DMS53 treated with DMSO at 0.1 percent for 48 hours (cell line): ENCODE data around the gene ZNF511.

Experiments
- DNase-seq: peaks from one replicate; lab custom pipeline; 2025; ENCODE audit not compliant: unreplicated experiment; lab: John Stamatoyannopoulos, UW

The ZNF511 gene

DNA sequence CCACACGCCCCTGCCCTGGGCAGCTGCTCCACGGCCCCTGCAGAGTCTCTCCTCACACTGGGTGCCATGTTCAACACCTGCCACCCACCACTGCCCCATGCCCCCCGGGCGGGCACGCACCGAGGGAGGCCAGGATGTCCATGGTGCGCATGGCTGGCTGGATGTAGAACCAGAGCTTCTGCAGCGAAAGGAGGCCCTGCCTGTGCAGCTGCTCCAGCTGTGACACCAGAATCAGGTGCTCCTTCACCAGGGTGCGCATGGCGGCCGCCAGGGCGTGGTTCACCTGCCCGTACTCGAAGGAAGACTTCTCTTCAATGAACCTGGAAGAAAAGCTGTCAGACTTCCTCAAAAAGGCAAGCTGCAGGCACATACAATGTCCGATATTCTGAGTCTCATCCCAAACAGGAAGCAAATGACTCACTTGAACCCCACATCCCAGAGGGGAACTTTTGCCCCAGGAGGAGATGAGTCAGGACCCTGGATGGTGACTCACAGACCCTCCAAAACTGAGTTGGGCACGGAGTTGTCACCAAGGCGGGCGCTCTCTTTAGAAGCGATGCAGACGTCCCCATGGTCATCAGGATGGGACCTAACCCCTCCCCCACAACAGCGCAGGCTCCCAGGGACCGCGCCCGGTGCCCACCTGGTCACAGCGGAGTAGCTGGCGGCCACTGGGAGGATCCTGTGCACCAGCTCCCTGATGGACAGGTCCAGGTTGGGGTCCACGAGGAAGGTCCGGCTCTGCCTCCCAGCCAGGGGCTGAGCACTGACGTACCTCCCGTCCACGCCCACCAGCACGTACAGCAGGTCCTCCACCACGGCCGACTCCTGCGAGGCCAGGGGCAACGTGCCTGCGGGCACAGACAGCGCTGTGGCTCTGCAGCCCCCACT is 15.6 kb upstream of the ZNF511 start:
- DNase-seq: no peak

DNA sequence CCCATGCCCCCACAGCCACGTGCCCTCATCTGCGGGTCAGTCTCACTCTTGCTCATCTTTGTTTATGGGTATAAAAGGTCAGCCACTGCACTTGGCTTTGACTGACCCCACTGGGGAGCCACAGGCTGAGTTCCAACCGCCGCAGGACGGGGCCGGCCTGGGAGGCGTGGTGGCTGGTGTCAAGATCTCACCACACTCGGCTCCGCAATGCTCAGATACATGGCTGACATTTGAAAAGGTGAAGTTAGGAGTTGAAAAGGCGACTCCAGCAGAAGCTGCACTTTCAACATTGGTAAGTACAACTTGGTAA is 14.9 kb upstream of the ZNF511 start:
- no peak for DNase-seq

DNA sequence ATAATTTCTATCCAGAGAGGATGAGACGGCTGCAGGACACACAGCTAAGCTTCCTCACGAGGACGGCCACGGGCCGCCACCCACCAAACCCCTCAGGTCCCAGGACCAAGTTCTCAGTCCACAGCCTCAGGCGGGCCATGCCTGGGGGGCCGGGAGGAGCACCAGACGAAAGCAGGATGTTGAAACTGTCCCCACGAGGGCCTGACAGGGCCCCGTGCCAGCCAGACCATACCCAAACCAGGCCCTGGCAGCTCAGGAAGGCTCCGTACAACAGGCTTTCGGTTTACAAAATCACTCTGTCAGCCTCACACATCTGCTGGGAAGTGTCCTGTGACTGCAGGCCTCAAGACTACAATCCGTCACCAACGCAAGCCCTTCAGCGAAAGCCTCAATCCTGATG is 14.5 kb upstream of the ZNF511 start:
- no peak for DNase-seq

DNA sequence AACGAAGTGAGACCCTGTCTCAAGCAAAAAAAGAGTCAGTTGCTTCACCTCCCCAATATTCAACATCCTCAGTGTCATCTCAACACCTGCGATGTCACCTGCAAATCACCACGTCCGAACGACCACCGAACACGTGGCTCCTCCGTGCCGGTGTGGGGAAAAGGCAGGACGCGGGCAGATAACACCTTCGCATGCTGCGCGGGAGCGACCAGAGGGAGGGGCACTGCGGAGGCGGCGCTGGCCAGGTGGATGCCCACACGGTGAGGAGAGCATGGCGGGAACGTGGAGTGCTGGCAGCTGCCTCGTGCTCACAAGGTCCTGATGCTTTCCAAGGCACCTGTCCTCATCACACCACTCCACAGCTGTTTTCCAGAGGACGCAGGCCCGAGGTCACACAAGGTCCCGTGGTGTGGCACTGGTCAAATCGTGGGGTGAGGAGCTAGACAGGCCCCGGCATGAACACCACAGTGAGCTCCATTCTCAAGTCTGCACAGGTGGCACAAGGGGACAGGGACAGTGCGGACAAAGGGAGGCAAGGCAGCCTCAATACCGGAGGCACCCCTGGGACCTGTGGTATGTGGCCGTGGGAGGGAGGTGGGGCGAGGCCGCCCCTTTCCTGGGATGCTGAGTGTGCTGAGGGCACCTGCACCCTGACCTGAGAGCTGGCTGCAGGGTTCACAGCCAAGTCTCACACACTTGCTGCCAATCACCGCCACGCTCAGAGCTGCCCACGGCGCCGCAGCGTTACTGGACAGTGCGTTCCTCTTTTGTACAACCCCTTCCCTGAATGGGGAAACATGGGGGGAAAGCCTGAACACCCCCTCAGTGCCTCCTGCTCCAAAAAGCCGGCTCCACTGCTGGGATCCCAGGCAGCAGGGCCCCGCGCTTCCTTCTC is 13.0 kb upstream of the ZNF511 start:
- no peak for DNase-seq

DNA sequence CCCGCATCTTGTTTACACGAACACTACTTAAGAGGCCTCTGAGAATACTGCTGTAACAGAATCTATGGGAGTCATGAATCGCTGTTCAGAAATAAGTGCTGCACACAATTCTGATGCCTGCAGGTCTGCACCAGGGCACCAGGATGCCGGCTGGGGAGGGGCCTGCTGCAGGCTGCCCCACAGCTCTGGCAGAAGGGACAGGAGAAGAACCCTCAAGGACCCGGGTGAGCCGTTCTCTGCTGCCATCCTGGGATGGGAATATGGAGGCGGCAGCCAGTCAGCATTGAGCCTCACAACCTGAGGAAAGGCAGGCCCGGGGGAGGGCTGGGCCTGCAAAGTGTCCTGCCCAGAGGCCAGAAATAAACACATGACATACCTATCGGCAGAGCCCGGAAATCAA is 11.2 kb upstream of the ZNF511 start:
- no peak for DNase-seq

DNA sequence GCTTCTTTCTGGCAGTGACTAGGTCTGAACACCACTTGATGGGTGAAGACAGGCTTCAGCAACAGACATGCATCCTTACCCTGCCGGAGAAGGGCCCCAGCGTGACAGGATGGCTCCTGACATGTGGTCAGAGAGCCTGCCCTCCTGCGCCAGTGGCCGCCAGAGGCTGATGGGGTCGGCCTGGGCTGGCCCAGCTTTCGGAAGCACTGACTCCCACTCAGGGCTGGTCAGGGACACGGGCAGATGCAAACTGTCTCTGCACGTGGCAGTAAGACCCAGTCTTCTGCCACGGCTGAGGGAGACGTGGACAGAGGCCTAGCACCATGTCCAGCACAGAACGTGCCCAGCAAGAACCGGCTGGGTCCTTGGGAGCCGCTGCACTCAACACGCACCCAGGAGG is 10.2 kb upstream of the ZNF511 start:
- no peak for DNase-seq

DNA sequence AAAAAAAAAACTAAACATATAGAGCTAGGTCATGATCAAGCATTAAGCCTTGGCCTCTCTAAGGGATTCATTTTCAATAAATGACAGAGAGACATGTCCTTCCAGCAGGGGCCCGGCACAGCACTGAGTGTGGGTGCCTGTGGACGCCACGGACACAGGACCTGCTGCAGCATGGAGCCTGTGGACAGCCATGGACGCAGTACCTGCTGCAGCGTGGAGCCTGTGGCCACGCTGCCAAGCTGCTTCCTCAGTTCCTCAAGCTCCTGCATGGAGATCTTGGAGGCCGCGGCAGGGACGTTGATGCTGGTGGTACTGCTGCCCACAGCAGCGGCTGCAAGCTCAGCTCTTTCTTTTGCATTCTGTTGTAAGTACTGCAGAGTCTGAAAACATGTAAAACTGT is 9.5 kb upstream of the ZNF511 start:
- DNase-seq: no peak

DNA sequence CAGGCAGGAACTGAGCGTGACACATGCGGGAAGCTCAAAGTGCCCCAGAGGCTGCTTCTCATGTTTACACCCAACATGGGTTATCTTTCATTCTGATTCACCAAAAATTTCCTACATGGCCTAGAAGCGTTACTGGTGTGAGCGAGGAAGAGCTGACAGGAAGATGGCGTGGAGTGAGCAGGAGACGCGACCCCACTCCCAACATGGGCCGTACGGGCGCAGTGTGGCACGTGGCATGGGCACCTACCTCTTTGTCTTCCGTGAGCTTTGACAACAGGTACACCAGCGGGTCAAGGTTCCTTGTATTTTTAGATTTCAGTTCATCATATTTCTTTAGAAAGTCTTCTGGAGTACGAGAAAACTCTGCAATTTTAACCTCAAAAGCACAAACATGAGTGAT is 9.0 kb upstream of the ZNF511 start:
- DNase-seq: no peak

DNA sequence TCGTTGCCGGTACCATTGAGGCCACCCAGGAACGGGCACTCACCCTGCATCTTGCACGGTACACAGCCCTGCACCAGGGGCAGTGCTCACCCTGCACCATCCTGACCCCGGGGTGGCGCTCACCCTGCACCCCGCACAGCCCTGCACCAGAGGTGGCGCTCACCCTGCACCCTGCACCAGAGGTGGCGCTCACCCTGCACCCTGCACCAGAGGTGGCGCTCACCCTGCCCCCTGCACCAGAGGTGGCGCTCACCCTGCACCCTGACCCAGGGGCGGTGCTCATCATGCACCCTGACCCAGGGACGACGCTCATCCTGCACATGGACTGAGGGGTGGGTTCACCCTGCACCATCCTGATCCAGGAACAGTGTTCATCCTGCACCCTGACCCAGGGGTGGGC is 6.5 kb upstream of the ZNF511 start:
- no peak for DNase-seq

DNA sequence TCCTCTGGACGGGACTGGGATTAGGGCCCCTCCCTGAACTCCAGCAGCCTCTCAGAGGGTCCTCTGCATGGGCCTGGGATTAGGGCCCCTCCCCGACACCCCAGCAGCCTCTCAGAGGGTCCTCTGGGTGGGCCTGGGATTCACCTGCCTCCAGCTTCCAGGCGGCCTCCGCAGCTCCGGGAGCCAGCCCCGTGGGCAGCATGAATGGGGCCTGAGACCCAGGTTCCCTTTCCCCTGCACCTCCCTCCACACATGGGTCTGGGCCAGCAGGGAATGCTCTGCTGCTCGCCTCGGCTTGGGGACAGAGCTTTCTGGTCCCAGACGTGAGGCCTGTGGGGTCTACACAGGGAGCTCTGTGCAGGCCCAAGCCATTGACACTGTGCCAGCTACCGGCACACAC is 5.5 kb upstream of the ZNF511 start:
- no peak for DNase-seq

DNA sequence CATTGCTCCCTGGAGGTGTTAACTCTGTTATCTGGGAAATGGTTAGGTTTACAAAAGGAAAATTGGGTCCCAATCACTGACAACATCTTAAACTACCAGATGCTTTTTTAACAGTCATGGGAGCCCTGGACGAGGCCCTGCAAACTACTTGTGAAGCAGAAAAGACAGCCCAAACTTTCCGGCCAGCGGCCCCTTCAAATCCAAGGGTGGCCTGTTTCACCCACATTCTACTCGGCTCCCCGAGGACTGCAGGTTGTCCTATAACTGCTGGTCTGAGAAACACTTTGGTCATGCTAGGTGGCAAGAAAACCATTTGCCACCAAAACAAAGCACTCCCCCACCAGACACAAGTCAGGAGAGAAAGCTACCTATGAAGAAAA is 2.6 kb upstream of the ZNF511 start:
- no peak for DNase-seq

DNA sequence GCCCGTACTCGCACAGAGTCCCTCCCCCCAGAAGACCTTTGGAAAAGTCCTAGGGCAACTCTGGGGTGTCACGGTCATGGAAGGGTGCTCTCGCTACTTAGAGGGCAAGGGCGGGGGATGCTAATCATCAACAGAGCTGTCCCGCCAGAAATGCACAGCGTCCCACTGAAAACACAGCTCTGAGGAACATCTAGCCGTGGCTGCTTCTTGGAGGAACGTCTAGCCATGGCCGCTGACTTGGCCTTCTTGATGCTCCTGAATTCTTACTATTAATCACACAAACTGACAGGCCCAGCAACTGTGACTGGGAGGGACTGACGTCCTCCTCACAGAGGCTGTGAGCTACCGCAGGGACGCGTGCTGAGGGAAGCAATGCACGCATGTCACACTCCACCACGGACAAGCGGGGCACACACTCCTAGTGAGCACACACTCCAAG is 1.8 kb upstream of the ZNF511 start:
- DNase-seq: no peak

DNA sequence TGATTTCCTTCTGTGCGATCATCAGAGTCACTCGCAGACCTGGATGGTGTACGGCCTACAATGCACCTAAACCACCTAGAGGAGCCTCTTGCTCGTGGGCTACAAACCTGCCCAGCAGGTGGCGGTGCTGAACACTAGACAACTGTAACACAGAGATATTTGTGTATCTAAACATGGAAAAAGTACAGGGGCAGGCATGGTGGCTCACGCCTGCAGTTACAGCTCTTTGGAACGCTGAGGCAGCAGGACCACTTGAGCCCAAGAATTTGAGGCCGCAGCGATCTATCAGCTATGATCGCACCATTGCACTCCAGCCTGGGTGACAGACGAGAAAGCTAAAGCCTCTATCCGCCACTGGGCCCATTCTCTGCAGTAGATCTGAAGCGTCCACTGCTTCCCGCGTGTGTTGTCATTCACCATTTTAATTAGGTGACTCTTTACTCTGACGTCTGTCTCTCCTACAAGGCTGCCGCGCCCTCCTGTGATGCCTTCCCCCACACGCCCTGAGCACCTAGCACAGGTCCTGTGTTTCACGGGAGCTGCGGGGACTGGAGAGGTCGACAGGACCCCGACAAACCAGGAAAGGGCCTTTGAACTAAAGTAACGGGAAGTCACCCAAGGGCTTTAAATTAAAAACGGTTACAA is 816 bp upstream of the ZNF511 start:
- peak; percentile 83 for DNase-seq

DNA sequence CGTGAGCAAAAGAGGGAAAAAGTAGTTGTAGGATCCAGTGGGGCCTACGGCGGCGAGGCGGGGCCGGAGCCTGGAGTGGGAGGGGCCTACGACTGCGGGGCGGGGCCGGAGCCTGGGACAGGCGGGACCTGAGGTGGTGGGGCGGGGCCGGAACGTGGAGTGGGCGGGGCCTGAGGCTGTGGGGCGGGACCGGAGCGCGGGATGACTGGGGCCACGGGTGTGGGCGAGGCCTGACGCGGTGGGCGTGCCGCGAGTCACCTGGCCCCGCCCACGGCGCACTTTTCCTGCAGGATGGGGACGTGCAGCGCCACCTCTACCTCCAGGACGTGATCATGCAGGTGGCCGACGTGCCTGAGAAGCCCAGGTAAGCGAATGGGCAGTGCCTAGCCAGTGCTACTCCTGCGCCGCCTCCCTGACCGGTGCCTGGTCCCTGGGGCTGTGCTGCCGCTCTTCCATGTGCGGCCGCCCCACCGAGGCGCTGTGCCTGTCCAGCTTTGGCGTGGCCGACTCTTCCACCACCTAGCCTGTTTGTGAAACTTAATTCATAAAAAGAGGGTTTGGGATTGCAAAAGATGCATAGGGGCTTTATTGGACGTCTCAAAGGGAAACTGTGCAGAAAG is 496 bp downstream of the ZNF511 start:
- DNase-seq: peak; percentile 88

DNA sequence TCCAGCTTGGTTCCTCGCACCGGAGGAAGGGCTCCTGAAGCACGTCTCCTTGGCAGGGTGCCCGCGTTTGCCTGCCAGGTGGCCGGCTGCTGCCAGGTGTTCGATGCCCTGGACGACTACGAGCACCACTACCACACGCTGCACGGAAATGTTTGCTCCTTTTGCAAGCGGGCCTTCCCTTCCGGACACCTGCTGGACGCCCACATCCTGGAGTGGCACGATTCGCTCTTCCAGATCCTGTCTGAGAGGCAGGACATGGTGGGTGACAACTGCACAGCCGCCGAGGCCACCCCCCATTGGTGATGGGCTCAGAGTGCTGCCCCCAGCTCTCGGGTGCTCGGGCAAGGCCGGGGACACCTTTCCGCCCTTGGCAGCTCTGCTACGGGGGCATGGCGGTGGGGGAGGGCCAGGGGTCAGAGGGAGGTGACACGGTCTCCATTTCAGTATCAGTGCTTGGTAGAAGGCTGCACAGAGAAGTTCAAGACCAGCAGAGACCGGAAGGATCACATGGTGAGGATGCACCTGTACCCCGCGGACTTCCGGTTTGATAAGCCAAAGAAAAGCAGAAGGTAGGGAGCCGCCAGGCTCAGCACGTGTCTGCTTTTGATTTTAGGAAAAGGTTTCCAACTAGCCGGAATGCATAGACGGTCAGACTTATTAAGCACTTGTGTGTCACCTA is 1.1 kb downstream of the ZNF511 start:
- peak; percentile 86 for DNase-seq

DNA sequence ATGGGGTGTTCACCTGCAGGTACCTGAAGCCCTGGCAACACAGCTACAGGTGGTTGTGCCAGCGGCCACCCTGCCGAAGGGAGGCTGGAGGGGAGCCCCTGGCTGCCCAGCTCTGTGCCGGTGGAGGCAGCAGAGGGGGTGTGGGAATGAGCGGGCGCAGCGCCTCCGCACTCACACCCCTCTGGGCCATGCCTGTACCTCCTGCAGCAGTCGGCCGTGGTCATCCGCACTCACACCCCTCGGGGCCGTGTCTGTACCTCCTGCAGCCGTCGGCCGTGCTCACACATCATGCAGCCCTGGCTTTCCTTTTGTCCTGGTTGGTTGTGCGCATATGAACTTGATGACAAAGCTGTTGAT is 1.7 kb downstream of the ZNF511 start:
- no peak for DNase-seq

DNA sequence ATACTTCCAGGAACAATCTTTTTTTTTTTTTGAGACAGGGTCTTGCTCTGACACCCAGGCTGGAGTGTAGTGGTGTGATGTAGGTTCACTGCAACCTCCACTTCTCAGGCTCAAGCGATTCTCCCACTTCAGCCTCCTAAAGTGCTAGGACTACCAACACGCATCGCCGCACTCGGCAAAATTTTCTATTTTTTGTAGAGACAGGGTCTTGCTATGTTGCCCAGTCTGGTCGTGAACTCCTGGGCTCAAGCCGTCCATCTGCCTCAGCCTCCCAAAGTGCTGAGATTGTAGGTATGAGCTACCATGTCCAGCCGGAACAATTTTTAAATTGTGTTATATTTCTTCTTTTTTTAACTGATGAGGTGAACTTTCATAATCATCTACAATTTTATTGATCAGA is 2.1 kb downstream of the ZNF511 start:
- no peak for DNase-seq

DNA sequence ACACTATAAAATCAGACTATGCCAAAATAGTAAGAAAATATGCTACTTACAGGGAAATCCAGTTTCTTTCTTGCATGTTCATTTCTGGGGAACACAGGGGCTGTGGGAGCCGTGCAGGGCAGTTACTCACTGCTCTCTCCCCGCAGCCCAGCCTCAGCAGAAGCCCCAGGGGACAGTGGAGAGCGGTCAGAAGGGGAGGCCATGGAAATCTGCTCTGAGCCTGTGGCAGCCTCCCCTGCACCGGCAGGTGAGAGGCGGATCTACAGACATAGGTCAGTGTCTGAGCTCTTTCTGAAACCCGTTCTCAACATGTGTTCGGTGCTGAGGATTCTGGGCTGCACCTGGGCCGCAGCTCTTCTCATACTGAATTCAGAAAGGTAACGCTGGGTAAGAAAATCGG is 2.9 kb downstream of the ZNF511 start:
- DNase-seq: no peak

DNA sequence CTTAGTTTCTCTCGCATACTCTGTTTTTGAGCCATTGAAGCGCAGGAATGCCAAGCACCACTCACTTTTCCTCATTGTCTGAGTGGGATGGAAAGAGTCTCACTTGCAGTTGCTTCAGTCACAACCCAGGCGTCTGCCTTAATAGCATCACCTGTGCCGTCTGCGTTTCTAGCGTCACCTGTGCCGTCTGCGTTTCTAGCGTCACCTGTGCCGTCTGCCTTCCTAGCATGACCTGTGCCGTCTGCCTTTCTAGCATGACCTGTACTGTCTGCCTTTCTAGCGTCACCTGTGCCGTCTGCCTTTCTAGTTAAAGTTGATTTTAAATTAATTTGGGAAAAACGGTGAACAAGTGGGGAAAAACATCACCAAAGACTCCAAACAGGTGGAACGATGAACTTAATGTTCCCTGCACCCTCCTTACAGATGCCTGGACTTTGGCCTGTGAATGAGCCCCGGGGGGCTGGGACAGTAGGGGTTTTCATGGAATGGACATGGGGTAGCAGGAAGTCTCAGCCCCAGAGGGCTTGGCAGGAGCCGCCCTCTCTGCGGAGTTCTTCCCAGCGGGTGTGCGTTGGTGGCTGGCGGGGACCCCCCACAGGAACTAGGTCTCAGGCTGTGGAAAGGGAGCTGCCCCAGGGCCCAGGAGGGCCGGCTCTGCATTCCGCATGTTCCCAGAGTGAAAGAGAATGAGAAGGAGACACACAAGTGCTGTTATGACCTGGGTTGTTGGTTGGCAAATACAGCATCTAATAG is 3.5 kb downstream of the ZNF511 start:
- DNase-seq: no peak

DNA sequence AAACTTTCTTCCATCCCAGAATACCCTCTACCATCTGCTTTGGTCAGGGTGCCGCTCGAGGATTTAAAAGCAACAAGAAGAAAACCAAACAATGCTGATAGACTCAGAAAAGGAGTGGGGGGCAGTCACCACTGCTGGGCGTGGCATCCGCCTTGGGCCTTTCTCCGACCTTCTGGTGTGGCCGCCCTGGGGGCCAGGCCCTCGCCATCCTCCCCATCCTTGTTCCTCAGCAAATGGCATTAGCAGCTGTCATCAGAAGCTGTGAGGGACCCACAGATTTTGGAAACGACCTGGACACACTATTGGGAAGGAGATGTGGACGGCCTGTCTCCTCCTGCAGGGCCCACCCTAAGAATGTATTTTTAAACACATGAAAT is 4.0 kb downstream of the ZNF511 start:
- DNase-seq: no peak
